ENCODE measurements around the gene NPLOC4. TPM values are rescaled to one million over a fixed set of nuclear protein-coding genes. Genes with fewer than 3 reads are reported as not detected.

The NPLOC4 gene
- total and polyA plus RNA-seq, 4 donors, result 23.5 to 67.4 (median 50.6) TPM

- H3K4me3 ChIP-seq (ENCODE audit: low read depth in 1 of 3, low read length in 3 of 3), result no peak overlapping the region
- H3K36me3 ChIP-seq (ENCODE audit: control insufficient read depth in 4 of 4, insufficient read depth in 3 of 4, low read depth in 1 of 4, low read length in 3 of 4), result peaks cover 14 to 46% (median 36%) of the 10 kb centered on the region in 4 donors
- 48% methylated on average over 7 of the region's 7 CpGs for WGBS
- no peaks in the 10 kb centered on the region for H3K27me3 ChIP-seq (ENCODE audit: control insufficient read depth in 4 of 4, insufficient read depth in 4 of 4, low read length in 3 of 4)
- H3K9ac ChIP-seq (ENCODE audit: low read depth in 1 of 2, low read length in 2 of 2), result no peak overlapping the region
- no peak overlapping the region for H3K27ac ChIP-seq (ENCODE audit: low read depth in 1 of 2, low read length in 2 of 2)
- no peak for TF ChIP-seq RAD21 (IDR thresholded peaks at IDR 0.05)
- TF ChIP-seq, protein P1, sequence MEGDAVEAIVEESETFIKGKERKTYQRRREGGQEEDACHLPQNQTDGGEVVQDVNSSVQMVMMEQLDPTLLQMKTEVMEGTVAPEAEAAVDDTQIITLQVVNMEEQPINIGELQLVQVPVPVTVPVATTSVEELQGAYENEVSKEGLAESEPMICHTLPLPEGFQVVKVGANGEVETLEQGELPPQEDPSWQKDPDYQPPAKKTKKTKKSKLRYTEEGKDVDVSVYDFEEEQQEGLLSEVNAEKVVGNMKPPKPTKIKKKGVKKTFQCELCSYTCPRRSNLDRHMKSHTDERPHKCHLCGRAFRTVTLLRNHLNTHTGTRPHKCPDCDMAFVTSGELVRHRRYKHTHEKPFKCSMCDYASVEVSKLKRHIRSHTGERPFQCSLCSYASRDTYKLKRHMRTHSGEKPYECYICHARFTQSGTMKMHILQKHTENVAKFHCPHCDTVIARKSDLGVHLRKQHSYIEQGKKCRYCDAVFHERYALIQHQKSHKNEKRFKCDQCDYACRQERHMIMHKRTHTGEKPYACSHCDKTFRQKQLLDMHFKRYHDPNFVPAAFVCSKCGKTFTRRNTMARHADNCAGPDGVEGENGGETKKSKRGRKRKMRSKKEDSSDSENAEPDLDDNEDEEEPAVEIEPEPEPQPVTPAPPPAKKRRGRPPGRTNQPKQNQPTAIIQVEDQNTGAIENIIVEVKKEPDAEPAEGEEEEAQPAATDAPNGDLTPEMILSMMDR (IDR thresholded peaks at IDR 0.05; ENCODE audit: low read depth, low read length, missing input control), result no peak
- no peak for TF ChIP-seq YY1 (IDR thresholded peaks at IDR 0.05)
- TF ChIP-seq REST (IDR thresholded peaks at IDR 0.05), result no peak
- H3K9me3 ChIP-seq (ENCODE audit: control insufficient read depth in 4 of 4, low read length in 3 of 4), result no peaks in the 10 kb centered on the region
- no peak for DNase-seq (ENCODE audit: low spot score)
- peaks cover 2 to 15% (median 9%) of the 10 kb centered on the region in 4 donors for H3K4me1 ChIP-seq (ENCODE audit: control insufficient read depth in 4 of 4, insufficient read depth in 4 of 4, low read length in 3 of 4)
Measured at GRCh38 chr17:81616877-81617276, 20.0 kb downstream of the NPLOC4 start.

GRCh38 chr17:81615401-81615930 lies 21.4 kb downstream of the NPLOC4 start:
- DNase-seq (ENCODE audit: low spot score), result no peak
- Histone ChIP-seq H3K9ac (ENCODE audit: low read depth in 1 of 2, low read length in 2 of 2) (no peak overlapping the region), H3K27ac (ENCODE audit: low read depth in 1 of 2, low read length in 2 of 2) (no peak overlapping the region), H3K36me3 (ENCODE audit: control insufficient read depth in 4 of 4, insufficient read depth in 3 of 4, low read depth in 1 of 4, low read length in 3 of 4) (peaks cover 9 to 33% (median 25%) of the 10 kb centered on the region in 4 donors), H3K4me1 (ENCODE audit: control insufficient read depth in 4 of 4, insufficient read depth in 4 of 4, low read length in 3 of 4) (peaks cover 0 to 6% (median 0%) of the 10 kb centered on the region in 4 donors), H3K9me3 (ENCODE audit: control insufficient read depth in 4 of 4, low read length in 3 of 4) (no peaks in the 10 kb centered on the region), H3K4me3 (ENCODE audit: low read depth in 1 of 3, low read length in 3 of 3) (no peak overlapping the region), H3K27me3 (ENCODE audit: control insufficient read depth in 4 of 4, insufficient read depth in 4 of 4, low read length in 3 of 4) (no peaks in the 10 kb centered on the region)
- 93% methylated on average over 4 of the region's 4 CpGs for WGBS
- no peak for TF ChIP-seq HNF4A (conservative IDR thresholded peaks at IDR 0.05)
- no peak for TF ChIP-seq NR2F2 (IDR thresholded peaks at IDR 0.05)
- TF ChIP-seq REST (IDR thresholded peaks at IDR 0.05), result no peak
- TF ChIP-seq, protein P1 (IDR thresholded peaks at IDR 0.05; ENCODE audit: low read depth, low read length, missing input control), result no peak
- no peak for TF ChIP-seq FOXA2 (IDR thresholded peaks at IDR 0.05)
- no peak for TF ChIP-seq HNF4G (IDR thresholded peaks at IDR 0.05)
- no peak for TF ChIP-seq GABPA (IDR thresholded peaks at IDR 0.05 in 1 of 2, conservative IDR thresholded peaks at IDR 0.05 in 1 of 2)
- TF ChIP-seq ZBTB33 (IDR thresholded peaks at IDR 0.05), result no peak
- TF ChIP-seq YY1 (IDR thresholded peaks at IDR 0.05), result no peak
- TF ChIP-seq, protein P2, sequence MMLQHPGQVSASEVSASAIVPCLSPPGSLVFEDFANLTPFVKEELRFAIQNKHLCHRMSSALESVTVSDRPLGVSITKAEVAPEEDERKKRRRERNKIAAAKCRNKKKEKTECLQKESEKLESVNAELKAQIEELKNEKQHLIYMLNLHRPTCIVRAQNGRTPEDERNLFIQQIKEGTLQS (IDR thresholded peaks at IDR 0.05), result no peak
- TF ChIP-seq SP1 (IDR thresholded peaks at IDR 0.05), result no peak
- no peak for TF ChIP-seq FOXA1 (IDR thresholded peaks at IDR 0.05)
- no peak for TF ChIP-seq RAD21 (IDR thresholded peaks at IDR 0.05)
- no peak for TF ChIP-seq RXRA (IDR thresholded peaks at IDR 0.05)
- no peak for TF ChIP-seq JUND (IDR thresholded peaks at IDR 0.05)
- TF ChIP-seq EGR1 (IDR thresholded peaks at IDR 0.05; ENCODE audit: low read depth in 2 of 2), result no peak
